GM21619 (cell line): Measurements from ENCODE around the gene SCRN3.
A peak's percentile ranks its signal among the peaks of the same experiment; 100 is the strongest.
"Not testable (repeated sequence)": the region's sequence is repeated elsewhere in the genome, so short reads cannot be mapped to it uniquely, and the experiment has no call there.

ENCODE experiments used
- ATAC-seq: cut with Tn5 transposase; IDR thresholded peaks from one replicate; pipeline ENCODE4 v1.9.1; 2021; ENCODE audit not compliant: unreplicated experiment

The SCRN3 gene

DNA sequence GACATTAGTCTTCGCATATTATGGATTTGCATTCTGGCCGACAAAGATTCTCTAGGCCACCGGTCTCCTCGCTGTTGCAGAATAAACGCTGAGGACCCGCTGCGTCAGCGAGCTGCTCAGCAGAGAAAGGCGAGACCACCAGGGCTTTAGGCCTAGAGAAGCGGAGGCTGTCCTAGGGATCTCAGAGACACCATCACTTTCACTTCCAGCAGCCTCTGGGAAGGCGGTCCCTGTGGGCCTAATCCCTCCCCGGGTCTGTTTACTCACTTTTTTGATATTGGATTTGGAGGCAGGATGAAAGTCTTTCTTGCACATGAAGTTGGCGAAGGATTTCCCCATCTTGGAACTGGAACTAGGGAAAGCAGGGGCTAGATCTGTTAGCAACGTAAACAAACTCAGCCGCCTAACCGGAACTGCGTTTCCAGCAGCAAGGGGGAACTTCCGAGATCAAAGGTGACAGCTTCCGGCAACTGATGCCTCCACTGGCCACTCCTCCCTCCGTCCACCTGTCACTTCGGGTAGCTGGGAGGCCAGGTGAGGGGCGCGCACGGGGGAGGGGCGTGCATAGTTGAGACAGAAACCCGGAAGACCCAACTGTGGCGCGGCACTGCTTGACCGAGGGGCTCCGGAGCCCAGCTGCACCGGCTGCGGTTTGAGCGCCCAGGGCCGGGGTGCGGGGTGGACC lies at the start of gene SCRN3:
TSS of gene SCRN3 (plus strand) at position 447 of the 685 bp plus-strand sequence. CDS start 2,554 bp downstream, outside the sequence.
- ATAC-seq = peak; percentile 98

DNA sequence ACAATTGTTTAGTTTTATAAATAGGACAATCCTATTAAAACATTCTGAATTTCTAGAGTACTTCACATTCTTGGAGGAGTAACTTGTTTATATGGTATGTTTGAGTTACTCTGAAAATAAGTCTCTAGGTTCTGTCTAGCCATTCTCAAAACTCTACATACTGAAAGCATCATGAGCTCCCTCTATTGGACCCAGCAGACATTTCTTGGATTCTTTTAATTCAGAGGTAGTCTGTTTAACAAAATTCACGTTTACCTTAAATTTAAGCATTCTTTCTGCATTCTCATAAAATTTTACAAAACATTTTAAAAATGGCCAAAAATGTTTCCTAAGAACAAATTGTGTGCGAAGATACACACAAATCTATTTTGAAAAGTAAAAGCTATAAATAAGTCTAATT lies 45.5 kb upstream of the SCRN3 start:
- no peak for ATAC-seq

GRCh38 chr2:174350593-174351181 lies 44.8 kb upstream of the SCRN3 start:
- ATAC-seq = no peak

DNA sequence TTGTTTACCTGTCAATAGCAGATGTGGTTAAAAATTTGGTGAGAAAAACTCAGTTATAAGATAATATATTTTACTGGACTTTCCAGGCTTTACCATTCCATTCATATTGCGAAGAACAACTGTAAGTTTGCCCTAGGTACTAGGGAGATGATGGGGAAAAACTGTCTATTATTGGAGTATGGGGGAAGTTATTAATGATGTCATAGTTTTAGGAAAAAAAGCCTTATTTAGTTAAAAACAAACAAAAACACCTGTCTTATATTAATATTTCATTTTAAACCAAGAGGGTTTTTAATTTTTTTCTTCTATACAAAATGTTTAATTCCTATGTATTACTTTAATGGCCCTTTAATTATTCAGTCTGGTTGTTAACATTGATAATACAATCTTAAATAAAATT lies 42.5 kb upstream of the SCRN3 start:
- ATAC-seq = no peak

DNA sequence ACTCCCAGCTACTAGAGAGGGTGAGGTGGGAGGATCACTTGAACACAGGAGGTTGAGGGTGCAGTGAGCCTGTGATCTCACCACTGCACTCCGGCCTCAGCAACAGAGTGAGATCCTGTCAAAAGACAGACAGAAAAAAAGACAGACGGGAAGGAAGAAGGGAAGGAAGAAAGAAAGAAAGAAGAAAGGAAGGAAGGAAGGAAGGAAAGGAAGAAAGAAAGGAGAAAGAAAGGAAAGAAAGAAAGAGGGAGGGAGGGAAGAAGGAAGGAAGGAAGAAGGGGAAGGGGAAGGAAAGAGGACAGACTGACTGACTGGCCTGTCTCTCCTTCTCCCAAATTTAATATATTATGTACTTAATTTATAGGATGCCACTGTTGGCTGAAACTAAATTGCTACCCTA lies 39.2 kb upstream of the SCRN3 start:
- no peak for ATAC-seq

GRCh38 chr2:174359663-174360062 lies 35.9 kb upstream of the SCRN3 start:
- not testable (repeated sequence) for ATAC-seq

DNA sequence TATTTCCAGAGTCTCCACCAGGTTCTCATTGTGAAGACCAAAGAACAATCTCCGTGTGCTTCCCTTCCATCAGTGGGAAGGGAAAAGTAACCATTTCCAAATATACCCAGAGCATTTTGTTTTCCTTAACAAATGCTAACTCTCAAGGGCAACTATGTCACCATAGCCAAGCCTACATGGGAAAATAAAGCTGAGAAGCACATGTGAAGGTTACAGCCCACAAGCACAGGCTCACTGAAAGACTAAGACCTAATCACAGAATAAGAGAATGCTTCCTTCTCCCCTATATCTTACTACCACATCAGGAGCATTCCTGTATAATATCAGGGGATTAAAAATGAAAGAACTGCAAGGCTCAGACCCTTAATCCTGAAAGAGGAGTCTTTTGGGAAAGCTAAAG lies 32.6 kb upstream of the SCRN3 start:
- no peak for ATAC-seq

DNA sequence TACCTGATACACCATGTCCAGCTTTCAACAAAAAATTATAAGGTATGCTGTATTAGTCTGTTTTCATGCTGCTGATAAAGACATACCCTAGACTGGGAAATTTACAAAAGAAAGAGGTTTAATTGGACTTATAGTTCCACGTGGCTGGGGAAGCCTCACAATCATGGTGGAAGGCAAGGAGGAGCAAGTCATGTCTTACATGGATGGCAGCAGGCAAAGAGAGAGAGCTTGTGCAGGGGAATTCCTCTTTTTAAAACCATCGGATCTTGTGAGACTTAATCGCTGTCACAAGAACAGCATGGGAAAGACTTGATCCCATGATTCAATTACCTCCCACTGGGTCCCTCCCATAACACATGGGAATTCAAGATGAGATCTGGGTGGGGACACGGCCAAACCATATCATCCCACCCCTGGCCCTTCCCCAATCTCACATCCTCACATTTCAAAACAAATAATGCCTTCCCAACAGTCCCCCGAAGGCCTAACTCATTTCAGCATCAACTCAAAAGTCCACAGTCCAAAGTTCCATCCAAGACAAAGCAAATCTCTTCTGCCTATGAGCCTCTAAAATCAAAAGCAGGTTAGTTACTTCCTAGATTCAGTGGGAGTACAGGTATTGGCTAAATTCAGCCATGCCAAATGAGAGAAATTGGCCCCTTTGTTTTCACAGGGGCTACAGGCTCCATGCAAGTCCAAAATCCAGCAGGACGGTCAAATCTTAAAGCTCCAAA lies 31.9 kb upstream of the SCRN3 start:
- ATAC-seq = not testable (repeated sequence)

DNA sequence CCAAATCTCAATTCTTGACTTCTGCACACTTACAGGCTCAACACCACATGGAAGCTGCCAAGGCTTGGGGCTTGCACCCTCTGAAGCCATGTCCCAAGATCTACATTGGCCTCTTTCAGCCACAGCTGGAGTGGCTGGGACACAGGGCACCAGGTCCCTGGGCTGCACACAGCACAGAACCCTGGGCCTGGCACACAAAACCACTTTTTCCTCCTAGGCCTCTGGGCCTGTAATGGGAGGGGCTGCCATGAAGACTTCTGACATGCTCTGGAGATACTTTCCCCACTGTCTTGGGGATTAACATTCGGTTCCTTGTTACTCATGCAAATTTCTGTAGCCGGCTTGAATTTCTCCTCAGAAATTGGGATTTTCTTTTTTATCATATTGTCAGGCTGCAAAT lies 30.9 kb upstream of the SCRN3 start:
- ATAC-seq = no peak

DNA sequence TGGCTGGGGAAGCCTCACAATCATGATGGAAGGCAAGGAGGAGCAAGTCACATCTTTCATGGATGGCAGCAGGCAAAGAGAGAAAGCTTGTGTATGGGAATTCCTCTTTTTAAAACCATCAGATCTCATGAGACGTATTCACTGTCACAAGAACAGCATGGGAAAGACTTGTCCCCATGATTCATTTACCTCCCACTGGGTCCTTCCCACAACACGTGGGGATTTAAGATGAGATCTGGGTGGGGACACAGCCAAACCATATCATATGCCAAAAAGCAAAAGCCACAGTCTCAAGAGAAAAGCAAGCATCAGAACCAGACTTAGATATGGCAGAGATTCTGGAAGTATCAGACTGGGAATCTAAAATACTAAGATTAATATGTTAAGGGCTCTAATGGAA lies 30.0 kb upstream of the SCRN3 start:
- ATAC-seq = no peak

- no peak for ATAC-seq
These were observed 26.8 kb upstream of the SCRN3 start for GRCh38 chr2:174368691-174369090.

GRCh38 chr2:174376967-174377366 lies 18.6 kb upstream of the SCRN3 start:
- ATAC-seq = no peak

GRCh38 chr2:174383796-174384195 lies 11.7 kb upstream of the SCRN3 start:
- no peak for ATAC-seq

DNA sequence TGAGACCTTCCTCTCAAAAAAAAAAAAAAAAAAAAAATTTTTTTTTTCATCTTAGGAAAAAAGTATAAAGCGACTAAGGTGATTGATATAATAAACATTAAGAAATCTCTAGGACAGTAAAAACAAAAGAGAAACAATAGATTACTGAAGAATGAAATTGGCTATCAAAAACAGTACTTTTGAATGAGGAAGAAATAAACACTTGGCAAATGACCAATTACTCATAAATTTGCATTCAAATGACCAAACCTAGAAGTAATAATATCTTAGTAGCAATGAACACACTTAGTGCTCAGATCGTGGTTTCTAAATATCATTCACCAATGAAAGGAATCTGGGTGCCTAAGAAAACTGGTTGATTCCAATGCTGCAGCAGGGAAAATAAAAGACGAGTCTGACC lies 10.3 kb upstream of the SCRN3 start:
- no peak for ATAC-seq

- not testable (repeated sequence) for ATAC-seq
These were observed 6.8 kb upstream of the SCRN3 start for GRCh38 chr2:174388706-174389105.

DNA sequence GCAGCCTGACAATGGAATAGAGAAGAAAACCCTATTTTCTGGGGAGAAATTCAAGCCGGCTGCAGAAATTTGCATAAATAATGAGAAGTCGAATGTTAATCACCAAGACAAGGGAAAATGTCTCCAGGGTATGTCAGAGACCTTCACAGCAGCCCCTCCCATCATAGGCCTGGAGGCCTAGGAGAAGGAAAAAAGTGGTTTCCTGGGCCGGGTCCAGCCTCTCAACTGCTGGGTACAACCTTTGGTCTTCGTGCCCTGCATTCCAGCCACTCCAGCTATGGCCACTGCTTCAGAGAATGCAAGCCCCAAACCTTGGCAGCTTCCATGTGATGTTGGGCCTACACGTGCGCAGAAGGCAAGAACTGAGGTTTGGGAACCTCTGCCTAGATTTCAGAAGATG lies 6.0 kb upstream of the SCRN3 start:
- ATAC-seq = no peak

- ATAC-seq = not testable (repeated sequence)
These were observed 5.2 kb upstream of the SCRN3 start for GRCh38 chr2:174390303-174390702.

- ATAC-seq = no peak
These were observed 2.8 kb upstream of the SCRN3 start for GRCh38 chr2:174392706-174393105.

GRCh38 chr2:174395969-174396630 lies 570 bp downstream of the SCRN3 start:
- ATAC-seq = peak; percentile 32

- no peak for ATAC-seq
These were observed 2.2 kb downstream of the SCRN3 start for GRCh38 chr2:174397773-174398172.

DNA sequence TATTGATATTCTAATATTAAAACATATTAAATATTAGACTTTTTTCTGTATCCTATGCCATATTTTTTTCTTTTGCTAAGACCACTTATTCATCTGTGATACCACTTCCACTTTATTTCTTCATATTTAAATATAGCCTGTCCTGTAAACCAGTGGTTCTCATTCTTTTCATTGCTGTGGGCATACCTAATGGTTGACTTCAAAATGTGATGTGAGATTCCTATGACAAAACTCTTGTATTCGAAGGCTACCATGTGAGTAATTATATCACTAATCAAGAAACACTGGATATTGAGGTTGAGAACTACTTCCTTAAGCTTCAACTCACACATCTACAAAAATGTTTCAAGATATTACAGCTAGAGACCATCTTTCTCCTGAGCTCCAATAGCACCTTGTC lies 3.6 kb downstream of the SCRN3 start:
- ATAC-seq = no peak

GRCh38 chr2:174400853-174401252 lies 5.3 kb downstream of the SCRN3 start:
- no peak for ATAC-seq
